PC-9 (cell line): Measurements from ENCODE around the gene ANGPTL1.

Experiments
- CTCF ChIP-seq: fragments of 200-600 bp; sonication (generic); conservative IDR thresholded peaks from 2 replicates; pipeline ENCODE4 v1.6.1; 2017; ENCODE audit warnings: mixed run types, antibody characterized with exemption, mild to moderate bottlenecking, moderate library complexity
- EZH2 ChIP-seq: fragments of 200-600 bp; sonication (generic); IDR thresholded peaks from 2 replicates; pipeline ENCODE4 v1.8.0; 2017; ENCODE audit warnings: antibody characterized with exemption, low read depth

DNA sequence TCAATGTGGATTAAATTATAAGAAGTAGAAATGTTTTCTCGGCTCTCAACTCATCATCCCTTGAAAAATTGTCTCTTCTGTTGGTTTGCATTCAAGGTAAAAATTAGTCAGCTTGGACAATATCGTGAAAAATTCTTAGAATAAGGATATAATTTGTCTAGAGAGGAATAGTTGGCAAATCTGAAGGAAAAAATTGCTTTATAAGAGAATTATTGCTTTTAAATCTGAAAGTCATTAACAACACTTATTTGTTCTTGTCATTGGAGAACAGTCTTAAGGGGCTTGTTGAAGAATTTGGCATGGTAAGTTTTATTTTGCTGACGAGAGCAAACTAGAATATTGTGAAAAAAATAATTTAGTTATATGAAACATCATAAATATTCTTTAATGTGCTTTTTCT, 26.4 kb downstream of the ANGPTL1 start:
- TF ChIP-seq CTCF: no peak
- TF ChIP-seq EZH2: no peak
